Thoracic aorta (tissue), 2 donors: ENCODE results near the gene TRIO. TPM values are rescaled to one million over a fixed set of nuclear protein-coding genes. Genes with fewer than 3 reads are reported as not detected.

Source experiments
- ATAC-seq: fragments of 150-250 bp; one replicate; pipeline ENCODE4 v1.8.0; 2017; ENCODE audit warnings: low read depth; ENCODE audit not compliant: insufficient number of reproducible peaks, low FRiP score
- DNase-seq: peaks from one replicate; pipeline ENCODE4 v3.0.0-alpha.2; 2020; ENCODE audit warnings: low spot score
- H3K27ac ChIP-seq, 2 donors: fragments of 200-600 bp; sonication (generic); 1 replicate in 1 of 2; 2 replicates in 1 of 2; pipeline ENCODE4 v1.5.1; 2016; ENCODE audit warnings: mild to moderate bottlenecking in 2 of 2, moderate library complexity in 2 of 2
- H3K27me3 ChIP-seq: fragments of 200-600 bp; sonication (generic); replicated peaks from 2 replicates; pipeline ENCODE4 v1.6.0; 2016; ENCODE audit warnings: mild to moderate bottlenecking; ENCODE audit not compliant: insufficient read depth
- H3K36me3 ChIP-seq: fragments of 200-600 bp; sonication (generic); one replicate; pipeline ENCODE4 v1.5.1; 2016
- H3K4me1 ChIP-seq, 2 donors: fragments of 200-600 bp; sonication (generic); 1 replicate in 1 of 2; 2 replicates in 1 of 2; pipeline versions ENCODE4 v1.5.1 to v1.6.0; 2016; ENCODE audit warnings: low read depth in 2 of 2, mild to moderate bottlenecking in 1 of 2; ENCODE audit not compliant: control insufficient read depth in 1 of 2
- H3K4me3 ChIP-seq: fragments of 200-600 bp; sonication (generic); 2 replicates; pipeline ENCODE4 v1.5.1; 2016; ENCODE audit warnings: mild to moderate bottlenecking
- H3K9me3 ChIP-seq: fragments of 200-600 bp; sonication (generic); 2 replicates; pipeline ENCODE4 v1.5.1; 2016
- total RNA-seq, 2 donors: library from RNA; depleted of rRNA; stranded (reverse); fragments of >200 nt; gene quantifications; one replicate each; pipeline versions ENCODE4 v1.1.0 to v1.2.3, GENCODE V29; 2016
- TF ChIP-seq, protein P1 (sequence below): fragments of 200-600 bp; sonication (generic); IDR thresholded peaks from one replicate; pipeline ENCODE4 v1.5.1; 2019; ENCODE audit warnings: antibody characterized with exemption

TRIO gene
- total RNA-seq, 2 donors from 2014 or later: 219 to 300 TPM

- no peak overlapping the region for H3K27ac ChIP-seq
- ATAC-seq: no peak
- DNase-seq: no peak
- H3K4me3 ChIP-seq: no peak overlapping the region
- TF ChIP-seq, protein P1, sequence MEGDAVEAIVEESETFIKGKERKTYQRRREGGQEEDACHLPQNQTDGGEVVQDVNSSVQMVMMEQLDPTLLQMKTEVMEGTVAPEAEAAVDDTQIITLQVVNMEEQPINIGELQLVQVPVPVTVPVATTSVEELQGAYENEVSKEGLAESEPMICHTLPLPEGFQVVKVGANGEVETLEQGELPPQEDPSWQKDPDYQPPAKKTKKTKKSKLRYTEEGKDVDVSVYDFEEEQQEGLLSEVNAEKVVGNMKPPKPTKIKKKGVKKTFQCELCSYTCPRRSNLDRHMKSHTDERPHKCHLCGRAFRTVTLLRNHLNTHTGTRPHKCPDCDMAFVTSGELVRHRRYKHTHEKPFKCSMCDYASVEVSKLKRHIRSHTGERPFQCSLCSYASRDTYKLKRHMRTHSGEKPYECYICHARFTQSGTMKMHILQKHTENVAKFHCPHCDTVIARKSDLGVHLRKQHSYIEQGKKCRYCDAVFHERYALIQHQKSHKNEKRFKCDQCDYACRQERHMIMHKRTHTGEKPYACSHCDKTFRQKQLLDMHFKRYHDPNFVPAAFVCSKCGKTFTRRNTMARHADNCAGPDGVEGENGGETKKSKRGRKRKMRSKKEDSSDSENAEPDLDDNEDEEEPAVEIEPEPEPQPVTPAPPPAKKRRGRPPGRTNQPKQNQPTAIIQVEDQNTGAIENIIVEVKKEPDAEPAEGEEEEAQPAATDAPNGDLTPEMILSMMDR: no peak
- H3K36me3 ChIP-seq: no peaks in the 10 kb centered on the region
- H3K4me1 ChIP-seq: no peaks in the 10 kb centered on the region
- H3K27me3 ChIP-seq: no peaks in the 10 kb centered on the region
- H3K9me3 ChIP-seq: no peaks in the 10 kb centered on the region
These were observed 19.6 kb upstream of the TRIO start for GRCh38 chr5:14123551-14123950.

DNA sequence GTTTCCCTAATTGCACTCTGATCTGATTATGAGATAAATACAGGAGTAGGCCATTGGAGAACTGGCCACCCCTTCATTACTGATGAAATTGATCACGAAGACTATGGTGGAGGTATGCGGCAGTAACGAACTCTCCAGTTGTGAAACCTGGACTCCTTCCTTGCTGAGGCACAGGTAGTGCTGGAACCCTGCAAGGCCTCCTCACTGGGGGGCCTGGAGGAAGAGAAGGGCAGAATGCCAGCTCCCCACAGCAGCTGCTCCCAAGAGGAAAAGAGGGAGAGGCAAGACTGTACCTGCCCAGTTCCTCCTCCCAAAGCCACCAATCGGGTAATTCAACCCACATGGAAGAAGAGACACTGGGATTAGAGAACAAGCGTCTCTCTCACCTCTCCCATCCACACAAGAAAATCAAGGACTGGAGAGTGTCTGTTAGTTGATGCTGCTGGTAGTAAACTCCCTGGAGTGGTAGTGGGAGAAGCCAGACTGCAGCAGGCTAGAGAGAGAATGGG is 19.1 kb upstream of the TRIO start:
- Histone ChIP-seq H3K4me3 (no peak overlapping the region), H3K27ac (no peak overlapping the region), H3K4me1 (no peaks in the 10 kb centered on the region), H3K9me3 (no peaks in the 10 kb centered on the region), H3K27me3 (no peaks in the 10 kb centered on the region), H3K36me3 (no peaks in the 10 kb centered on the region)
- DNase-seq (no peak), ATAC-seq (no peak)
- TF ChIP-seq, protein P1: no peak

- ATAC-seq (no peak), DNase-seq (no peak)
- no peak overlapping the region for H3K27ac ChIP-seq
- H3K4me1 ChIP-seq: no peaks in the 10 kb centered on the region
- no peaks in the 10 kb centered on the region for H3K9me3 ChIP-seq
- H3K4me3 ChIP-seq: no peak overlapping the region
- H3K27me3 ChIP-seq: no peaks in the 10 kb centered on the region
- no peaks in the 10 kb centered on the region for H3K36me3 ChIP-seq
- TF ChIP-seq, protein P1: no peak
These were observed 17.9 kb upstream of the TRIO start for GRCh38 chr5:14125262-14125661.

DNA sequence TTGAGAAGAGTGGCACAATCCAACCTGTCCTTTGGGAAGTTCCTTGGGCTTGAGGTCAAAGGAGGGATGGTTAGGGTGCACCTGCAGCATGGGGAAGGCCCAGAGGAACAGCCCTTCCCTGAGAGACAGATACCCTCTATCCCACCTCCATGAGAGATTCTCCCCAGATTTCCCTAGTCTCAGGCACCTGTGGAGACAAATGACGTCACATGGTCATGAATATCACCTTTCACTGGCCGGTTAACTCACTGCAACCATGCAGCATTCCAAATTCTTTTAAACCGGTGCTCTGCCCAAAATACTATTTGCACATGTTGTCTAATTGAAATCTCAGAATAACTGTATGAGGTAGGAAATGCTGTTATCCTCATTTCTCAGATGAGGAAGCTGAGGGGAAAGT is 15.6 kb upstream of the TRIO start:
- no peak for ATAC-seq

DNA sequence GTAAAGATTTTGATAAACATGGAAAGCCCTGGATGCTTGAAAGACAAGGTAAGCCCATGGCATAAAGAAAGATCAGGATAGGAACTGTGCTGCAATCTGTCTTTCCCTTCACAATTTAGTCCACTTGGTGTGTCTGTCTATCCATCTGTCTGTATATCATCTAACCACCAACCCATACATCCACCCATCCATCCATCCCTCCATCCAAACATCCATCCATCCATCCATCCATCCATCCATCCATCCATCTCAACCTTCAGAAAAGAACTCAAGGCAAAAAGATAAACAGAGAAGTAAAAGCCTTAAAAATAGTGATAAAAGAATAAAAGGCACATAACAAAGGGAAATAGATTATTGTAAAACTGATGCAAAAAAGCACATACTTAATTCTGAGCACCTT is 15.1 kb upstream of the TRIO start:
- Histone ChIP-seq H3K4me1 (peaks cover 0 to 10% of the 10 kb centered on the region in 2 donors), H3K9me3 (no peaks in the 10 kb centered on the region), H3K27me3 (no peaks in the 10 kb centered on the region), H3K4me3 (no peak overlapping the region), H3K36me3 (no peaks in the 10 kb centered on the region), H3K27ac (no peak overlapping the region)
- no peak for DNase-seq
- TF ChIP-seq, protein P1: no peak
- no peak for ATAC-seq

More for the DNA sequence above, 15.6 kb upstream of the TRIO start:
- Histone ChIP-seq H3K36me3 (no peaks in the 10 kb centered on the region), H3K9me3 (no peaks in the 10 kb centered on the region), H3K27me3 (no peaks in the 10 kb centered on the region), H3K4me3 (no peak overlapping the region), H3K4me1 (peaks cover 0 to 10% of the 10 kb centered on the region in 2 donors), H3K27ac (no peak overlapping the region)
- no peak for DNase-seq
- TF ChIP-seq, protein P1: no peak
